Peyer's patch (tissue), 4 donors: ENCODE data around the gene RAPH1. TPM values are rescaled to one million over a fixed set of nuclear protein-coding genes. Genes with fewer than 3 reads are reported as not detected.

Experiments
- DNase-seq, 3 donors: peaks; one replicate each; pipeline ENCODE4 v3.0.0-alpha.2; 2017 to 2019
- H3K27ac ChIP-seq, 4 donors: fragments of 200-600 bp; sonication (generic); one replicate each; pipeline ENCODE4 v1.5.1; 2016 to 2019
- H3K27me3 ChIP-seq, 2 donors: fragments of 200-600 bp; sonication (generic); one replicate each; pipeline ENCODE4 v1.5.1; 2019
- H3K36me3 ChIP-seq, 3 donors: fragments of 200-600 bp; sonication (generic); one replicate each; pipeline ENCODE4 v1.5.1; 2016 to 2019
- H3K4me1 ChIP-seq, 4 donors: fragments of 200-600 bp; sonication (generic); one replicate each; pipeline ENCODE4 v1.5.1; 2016 to 2019
- H3K4me3 ChIP-seq, 4 donors: fragments of 200-600 bp; sonication (generic); 1 replicate in 3 of 4; 2 replicates in 1 of 4; pipeline ENCODE4 v1.5.1; 2016 to 2019; ENCODE audit warnings: mild to moderate bottlenecking in 1 of 4
- H3K9me3 ChIP-seq, 4 donors: fragments of 200-600 bp; sonication (generic); one replicate each; pipeline ENCODE4 v1.5.1; 2016 to 2019; ENCODE audit warnings: mild to moderate bottlenecking in 1 of 4
- POLR2A ChIP-seq, 2 donors: fragments of 450-650 bp; IDR thresholded peaks; one replicate each; pipeline ENCODE4 v1.5.1; 2017; ENCODE audit warnings: antibody characterized with exemption in 2 of 2, mild to moderate bottlenecking in 2 of 2, moderate library complexity in 2 of 2
- total RNA-seq, 4 donors: library from RNA; depleted of rRNA; stranded (reverse); fragments of >200 nt; gene quantifications; one replicate each; pipeline ENCODE4 v1.1.0, GENCODE V29; 2016
- TF ChIP-seq, protein P1 (sequence below), 6 experiments: fragments of 450-650 bp in 4 of 6; fragments of 200-600 bp in 2 of 6; sonication (generic) in 1 of 6; IDR thresholded peaks; one replicate each; pipeline ENCODE4 v1.5.1; 2017 to 2019; ENCODE audit warnings: antibody characterized with exemption in 6 of 6, mild to moderate bottlenecking in 3 of 6, moderate library complexity in 1 of 6

Gene RAPH1
- total RNA-seq, 4 donors from 2014 or later, result 31.4 to 103 (median 45.9) TPM

DNA sequence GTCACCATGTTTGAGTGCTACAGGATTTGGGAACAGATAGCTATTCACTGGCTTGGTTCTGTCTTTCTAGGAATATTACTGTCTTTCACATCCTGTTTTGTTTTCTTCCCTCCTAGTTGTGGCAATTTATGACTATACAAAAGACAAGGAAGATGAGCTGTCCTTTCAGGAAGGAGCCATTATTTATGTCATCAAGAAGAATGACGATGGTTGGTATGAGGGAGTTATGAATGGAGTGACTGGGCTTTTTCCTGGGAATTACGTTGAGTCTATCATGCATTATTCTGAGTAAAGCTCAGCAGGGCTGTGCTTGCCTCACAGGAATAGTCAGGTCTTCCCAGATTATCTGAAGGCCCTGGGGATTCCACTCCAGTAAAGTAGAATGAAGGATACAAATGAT is 108.0 kb downstream of the RAPH1 start:
- no peak for DNase-seq
- Histone ChIP-seq H3K36me3 (peaks cover 0 to 4% (median 0%) of the 10 kb centered on the region in 3 donors), H3K27me3 (no peaks in the 10 kb centered on the region), H3K4me3 (no peak overlapping the region), H3K9me3 (no peaks in the 10 kb centered on the region), H3K27ac (no peak overlapping the region), H3K4me1 (peaks cover 0 to 4% (median 0%) of the 10 kb centered on the region in 4 donors)
- TF ChIP-seq, protein P1, sequence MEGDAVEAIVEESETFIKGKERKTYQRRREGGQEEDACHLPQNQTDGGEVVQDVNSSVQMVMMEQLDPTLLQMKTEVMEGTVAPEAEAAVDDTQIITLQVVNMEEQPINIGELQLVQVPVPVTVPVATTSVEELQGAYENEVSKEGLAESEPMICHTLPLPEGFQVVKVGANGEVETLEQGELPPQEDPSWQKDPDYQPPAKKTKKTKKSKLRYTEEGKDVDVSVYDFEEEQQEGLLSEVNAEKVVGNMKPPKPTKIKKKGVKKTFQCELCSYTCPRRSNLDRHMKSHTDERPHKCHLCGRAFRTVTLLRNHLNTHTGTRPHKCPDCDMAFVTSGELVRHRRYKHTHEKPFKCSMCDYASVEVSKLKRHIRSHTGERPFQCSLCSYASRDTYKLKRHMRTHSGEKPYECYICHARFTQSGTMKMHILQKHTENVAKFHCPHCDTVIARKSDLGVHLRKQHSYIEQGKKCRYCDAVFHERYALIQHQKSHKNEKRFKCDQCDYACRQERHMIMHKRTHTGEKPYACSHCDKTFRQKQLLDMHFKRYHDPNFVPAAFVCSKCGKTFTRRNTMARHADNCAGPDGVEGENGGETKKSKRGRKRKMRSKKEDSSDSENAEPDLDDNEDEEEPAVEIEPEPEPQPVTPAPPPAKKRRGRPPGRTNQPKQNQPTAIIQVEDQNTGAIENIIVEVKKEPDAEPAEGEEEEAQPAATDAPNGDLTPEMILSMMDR (IDR thresholded peaks at IDR 0.05), result no peak
- no peak for TF ChIP-seq POLR2A (IDR thresholded peaks at IDR 0.05)

DNA sequence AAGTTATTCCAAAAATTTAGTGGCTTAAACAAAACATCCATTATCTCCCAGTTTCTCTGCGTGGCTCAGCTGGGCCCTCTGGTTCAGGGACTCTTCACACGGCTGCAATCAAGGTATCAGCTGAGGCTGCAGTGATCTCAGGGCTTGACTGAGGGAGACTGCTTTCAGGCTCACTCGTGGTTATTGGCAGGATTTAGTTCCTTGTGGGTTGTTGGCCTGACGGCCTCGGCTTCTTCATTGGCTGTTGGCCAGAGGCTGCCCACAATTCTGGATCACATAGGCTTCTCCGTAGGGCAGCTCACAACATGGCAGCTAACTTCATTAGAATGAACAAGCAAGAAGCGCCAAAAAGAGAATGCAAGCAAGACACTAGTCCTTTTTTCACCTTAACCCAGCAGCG is 116.8 kb downstream of the RAPH1 start:
- Histone ChIP-seq H3K4me3 (no peak overlapping the region), H3K36me3 (peaks cover 0 to 12% (median 0%) of the 10 kb centered on the region in 3 donors), H3K27ac (no peak overlapping the region), H3K4me1 (no peaks in the 10 kb centered on the region), H3K9me3 (no peaks in the 10 kb centered on the region), H3K27me3 (no peaks in the 10 kb centered on the region)
- DNase-seq, result no peak
- TF ChIP-seq, protein P1 (IDR thresholded peaks at IDR 0.05), result no peak
- no peak for TF ChIP-seq POLR2A (IDR thresholded peaks at IDR 0.05)

DNA sequence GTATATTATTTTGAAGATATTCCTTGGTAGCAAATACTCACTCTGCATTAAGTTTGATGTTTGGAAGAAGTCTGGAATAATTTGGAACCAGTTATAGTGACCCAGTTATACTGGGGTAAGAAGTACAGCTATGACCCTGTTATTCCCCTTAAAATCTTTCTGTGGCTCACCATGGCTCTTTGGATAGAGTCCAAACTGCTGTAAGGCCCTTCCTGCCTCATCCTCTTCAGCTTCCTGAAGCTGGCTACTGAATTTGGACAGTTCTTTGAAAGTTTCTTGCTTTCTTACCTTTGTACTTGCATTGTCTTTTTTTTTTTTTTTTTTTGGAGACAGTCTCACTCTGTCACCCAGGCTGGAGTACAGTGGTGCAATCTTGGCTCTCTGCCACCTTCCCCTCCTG is 121.3 kb downstream of the RAPH1 start:
- DNase-seq, result no peak
- no peaks in the 10 kb centered on the region for H3K9me3 ChIP-seq
- no peak overlapping the region for H3K4me3 ChIP-seq
- H3K4me1 ChIP-seq, result no peaks in the 10 kb centered on the region
- TF ChIP-seq, protein P1 (IDR thresholded peaks at IDR 0.05), result no peak
- no peak for TF ChIP-seq POLR2A (IDR thresholded peaks at IDR 0.05)
- H3K36me3 ChIP-seq, result peaks cover 0 to 26% (median 0%) of the 10 kb centered on the region in 3 donors
- no peak overlapping the region for H3K27ac ChIP-seq
- no peaks in the 10 kb centered on the region for H3K27me3 ChIP-seq

DNA sequence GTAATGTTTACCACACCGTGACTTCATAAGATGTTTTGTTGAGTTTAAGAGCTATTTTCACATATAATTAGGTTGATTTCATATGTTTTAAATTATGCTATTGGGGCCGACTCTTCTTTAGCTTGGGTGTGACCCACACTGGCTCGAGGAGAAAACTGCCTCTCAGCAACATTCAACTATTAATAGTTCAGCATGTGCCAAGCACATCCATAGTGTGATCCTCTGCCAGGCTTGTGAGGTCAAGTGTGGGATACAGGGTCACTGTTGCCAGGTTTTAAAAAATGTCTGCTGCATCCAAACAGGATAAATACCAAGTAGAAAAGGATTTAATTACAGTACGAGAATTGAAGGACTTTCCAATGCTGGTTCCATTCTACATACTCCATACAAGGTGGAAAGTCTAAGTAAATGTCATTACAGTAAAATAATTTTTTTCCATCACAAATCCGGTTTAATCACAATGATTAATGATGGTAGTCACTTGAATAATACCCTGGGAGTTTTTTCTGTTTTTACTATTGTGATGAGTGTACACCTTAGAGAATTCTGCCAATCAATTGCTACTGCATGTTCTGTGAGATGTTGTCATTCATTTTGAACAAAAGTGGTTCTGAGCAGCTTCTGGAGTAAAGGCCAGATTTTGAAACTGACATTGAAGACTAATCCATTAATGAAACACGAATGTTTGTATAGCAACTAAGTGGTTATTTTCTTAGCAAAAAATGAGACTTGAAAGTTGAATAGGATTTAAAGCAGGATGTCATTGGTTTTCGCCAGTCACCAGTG is 122.4 kb downstream of the RAPH1 start:
- no peaks in the 10 kb centered on the region for H3K9me3 ChIP-seq
- no peak overlapping the region for H3K4me3 ChIP-seq
- H3K27ac ChIP-seq, result no peak overlapping the region
- TF ChIP-seq POLR2A (IDR thresholded peaks at IDR 0.05), result no peak
- TF ChIP-seq, protein P1 (IDR thresholded peaks at IDR 0.05), result no peak
- no peaks in the 10 kb centered on the region for H3K4me1 ChIP-seq
- H3K27me3 ChIP-seq, result no peaks in the 10 kb centered on the region
- no peak for DNase-seq
- H3K36me3 ChIP-seq, result peaks cover 0 to 16% (median 0%) of the 10 kb centered on the region in 3 donors

DNA sequence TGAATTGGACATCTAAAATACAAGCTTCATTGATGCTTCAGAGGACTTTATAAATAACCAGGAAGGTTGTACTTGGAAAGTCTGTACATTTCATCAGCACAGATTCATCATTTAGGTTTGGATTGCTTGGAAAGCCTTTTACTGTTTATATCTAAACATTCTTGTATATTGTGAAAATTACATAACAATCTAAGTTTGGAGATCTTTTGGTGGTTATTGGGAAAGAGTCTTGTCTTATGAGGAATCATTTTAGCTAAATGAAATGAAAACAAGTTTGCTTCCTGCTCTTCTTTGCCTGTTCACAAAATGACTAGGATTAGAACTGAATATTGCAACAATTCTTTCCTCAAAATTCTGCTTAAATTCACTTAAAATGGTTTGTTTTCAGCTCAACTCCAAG is 127.6 kb downstream of the RAPH1 start:
- Histone ChIP-seq H3K27me3 (no peaks in the 10 kb centered on the region), H3K27ac (no peak overlapping the region), H3K4me1 (no peaks in the 10 kb centered on the region), H3K36me3 (peaks cover 0 to 14% (median 0%) of the 10 kb centered on the region in 3 donors), H3K4me3 (no peak overlapping the region), H3K9me3 (no peaks in the 10 kb centered on the region)
- no peak for DNase-seq
- TF ChIP-seq, protein P1 (IDR thresholded peaks at IDR 0.05), result no peak
